GM12872 (cell line): ENCODE measurements around the gene SENP7.

Experiments used
- TF ChIP-seq, protein P1 (sequence below): IDR thresholded peaks from 3 replicates; pipeline ENCODE4 v1.5.1; 2011; ENCODE audit warnings: low read depth, mild to moderate bottlenecking, low read length, moderate library complexity; ENCODE audit not compliant: insufficient read depth

The SENP7 gene

DNA sequence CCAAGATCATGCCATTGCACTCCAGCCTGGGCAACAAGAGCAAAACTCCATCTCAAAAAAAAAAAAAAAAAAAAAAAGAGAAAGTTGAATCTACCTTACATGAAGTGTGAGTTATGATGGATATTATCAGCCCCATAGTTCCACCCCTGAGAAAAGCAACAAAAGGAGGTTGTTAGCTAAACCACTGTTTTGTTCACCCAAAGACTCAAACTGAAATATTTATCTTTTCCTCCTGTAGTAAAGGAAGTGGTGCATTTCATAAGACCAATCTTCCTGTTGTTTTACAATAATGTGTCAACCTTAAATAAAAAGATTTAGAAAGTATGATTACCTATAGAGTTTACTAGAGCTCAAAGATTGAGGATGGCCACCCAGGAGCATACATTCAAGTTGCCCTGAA lies 29.9 kb upstream of the SENP7 start:
- TF ChIP-seq, protein P1, sequence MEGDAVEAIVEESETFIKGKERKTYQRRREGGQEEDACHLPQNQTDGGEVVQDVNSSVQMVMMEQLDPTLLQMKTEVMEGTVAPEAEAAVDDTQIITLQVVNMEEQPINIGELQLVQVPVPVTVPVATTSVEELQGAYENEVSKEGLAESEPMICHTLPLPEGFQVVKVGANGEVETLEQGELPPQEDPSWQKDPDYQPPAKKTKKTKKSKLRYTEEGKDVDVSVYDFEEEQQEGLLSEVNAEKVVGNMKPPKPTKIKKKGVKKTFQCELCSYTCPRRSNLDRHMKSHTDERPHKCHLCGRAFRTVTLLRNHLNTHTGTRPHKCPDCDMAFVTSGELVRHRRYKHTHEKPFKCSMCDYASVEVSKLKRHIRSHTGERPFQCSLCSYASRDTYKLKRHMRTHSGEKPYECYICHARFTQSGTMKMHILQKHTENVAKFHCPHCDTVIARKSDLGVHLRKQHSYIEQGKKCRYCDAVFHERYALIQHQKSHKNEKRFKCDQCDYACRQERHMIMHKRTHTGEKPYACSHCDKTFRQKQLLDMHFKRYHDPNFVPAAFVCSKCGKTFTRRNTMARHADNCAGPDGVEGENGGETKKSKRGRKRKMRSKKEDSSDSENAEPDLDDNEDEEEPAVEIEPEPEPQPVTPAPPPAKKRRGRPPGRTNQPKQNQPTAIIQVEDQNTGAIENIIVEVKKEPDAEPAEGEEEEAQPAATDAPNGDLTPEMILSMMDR: no peak

DNA sequence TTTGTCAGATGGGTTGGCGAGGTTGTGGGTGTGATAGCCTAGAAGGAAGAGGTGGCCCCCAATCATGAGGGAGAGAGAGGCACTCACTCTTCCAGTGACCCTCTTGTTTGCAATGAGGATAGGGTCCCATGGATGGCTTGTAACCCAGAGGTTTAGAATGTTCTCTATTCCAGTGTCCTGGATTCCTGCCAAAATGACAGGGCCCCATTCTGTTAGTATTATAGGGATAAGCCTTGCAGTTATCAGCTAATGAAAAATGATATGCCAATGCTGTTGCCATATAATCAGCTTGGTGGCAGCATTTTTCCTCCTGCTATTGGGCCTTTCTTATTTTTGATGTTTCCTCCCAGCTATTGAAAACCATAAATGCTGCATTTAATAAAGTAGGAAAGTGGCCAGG lies 23.3 kb upstream of the SENP7 start:
- TF ChIP-seq, protein P1: no peak

DNA sequence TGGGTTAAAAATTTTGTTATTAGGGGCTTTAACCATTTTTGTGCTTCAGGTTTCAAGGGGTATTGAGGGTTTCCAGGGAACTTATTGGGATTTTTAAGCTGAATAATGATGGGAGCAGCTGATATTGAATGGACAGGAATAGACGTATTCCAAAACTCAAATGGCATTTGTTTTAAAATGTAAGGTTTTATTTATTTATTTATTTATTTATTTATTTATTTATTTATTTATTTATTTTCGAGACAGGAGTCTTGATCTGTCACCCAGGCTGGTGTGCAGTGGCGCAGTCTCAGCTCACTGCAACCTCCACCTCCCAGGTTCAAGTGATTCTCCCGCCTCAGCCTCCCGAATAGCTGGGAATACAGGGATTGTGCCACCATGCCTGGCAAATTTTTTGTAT lies 22.2 kb upstream of the SENP7 start:
- TF ChIP-seq, protein P1: no peak

DNA sequence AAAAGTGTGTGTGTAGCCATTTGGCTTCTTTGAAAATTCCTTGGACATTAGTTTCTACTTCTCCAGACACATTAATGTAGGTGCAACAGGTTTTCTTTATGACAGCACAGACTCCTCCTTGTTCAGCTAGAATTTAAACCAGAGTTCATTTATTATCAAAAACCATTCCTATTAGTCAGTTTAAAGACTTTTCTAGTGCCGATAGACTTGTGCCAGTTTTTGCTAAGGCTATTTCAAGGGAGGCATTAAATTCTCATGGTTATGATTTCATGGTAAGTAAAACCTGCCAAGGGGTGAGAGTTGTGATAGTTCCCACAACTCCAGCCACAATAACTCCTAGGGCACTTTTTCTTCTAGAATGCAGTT lies 20.6 kb upstream of the SENP7 start:
- TF ChIP-seq, protein P1: no peak

DNA sequence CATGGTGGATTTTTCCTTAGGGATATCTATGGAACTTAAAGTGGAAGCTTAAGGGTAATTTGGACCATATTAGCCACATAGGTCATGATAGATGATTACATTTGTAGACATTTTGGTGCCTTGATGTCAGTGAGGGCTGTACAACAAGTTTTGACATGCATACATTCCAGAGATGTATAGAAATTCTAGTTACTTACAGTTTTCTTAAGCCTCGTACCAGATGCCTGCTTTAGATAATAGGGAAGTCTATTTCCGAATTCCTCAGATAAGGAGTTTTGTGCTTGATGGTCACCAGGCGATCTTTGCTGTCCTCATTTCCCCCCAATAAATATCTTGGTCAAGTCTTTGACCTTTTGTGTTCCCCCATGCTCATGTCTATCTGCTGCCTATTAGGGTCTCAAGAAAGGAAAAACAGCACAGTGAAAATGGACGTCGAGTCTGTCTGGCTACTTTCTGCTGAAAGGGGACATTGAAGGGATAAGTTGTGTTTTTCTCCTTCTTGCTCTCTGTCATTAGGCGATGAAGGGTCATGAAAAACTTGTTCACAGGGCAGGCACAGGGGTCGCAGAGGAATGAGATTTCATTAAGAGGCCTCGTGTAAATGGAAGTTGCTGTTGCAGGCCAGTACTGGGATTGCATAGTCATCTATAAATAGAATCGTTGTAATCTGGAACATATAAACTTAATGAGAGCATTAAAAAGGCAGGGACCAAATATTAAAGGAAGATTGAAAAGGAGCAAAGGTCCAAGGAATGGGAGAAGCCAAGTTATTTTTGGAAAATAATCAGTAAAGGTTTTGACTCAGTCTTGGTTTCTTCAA lies 20.0 kb upstream of the SENP7 start:
- TF ChIP-seq, protein P1: no peak

DNA sequence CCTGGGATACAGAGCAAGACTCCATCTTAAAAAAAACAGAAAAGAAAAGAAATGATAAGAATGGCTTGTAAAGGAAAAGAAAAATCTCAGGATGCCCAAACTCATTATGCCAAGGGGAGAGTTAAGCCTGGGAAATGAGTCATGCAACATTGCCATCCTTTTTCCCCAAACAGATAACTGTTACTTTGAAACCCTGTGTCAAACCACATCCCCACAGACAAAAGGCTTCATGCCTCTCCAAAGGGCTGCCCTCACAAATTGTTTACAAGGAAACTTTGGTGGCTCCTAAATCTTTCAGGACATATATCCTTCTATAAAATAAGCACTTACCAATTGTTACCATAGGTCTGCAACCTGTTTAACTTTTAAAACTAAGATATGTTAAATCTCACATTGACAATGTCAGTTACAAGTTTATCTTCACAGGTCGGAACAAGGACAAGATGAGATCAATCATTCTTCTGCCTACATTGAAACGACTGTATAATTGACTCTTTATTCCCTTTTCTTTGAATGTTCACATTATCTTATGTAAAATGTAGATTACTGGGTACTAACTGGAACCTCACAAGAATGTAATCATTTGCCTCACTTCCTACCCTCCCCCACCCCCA lies 18.6 kb upstream of the SENP7 start:
- TF ChIP-seq, protein P1: no peak

DNA sequence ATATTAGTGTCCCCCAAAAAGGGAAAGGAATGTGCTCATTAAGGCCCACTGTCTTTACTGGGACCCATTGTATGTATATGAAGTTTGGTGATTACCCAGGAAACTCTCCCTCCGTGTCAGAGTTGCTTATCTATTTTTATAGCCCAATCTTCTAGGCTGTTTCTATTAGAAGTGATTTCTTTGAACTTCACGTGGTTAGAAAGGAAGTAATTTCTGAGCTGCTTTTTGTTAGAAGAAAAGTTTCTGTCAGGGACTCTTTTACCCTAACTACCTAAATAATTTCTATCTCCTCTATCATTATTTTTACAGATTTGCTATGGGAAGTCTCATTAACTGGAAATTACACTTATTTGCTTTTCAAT lies 17.7 kb upstream of the SENP7 start:
- TF ChIP-seq, protein P1: no peak
